Psoas muscle (tissue), 8 donors: Measurements from ENCODE around the gene ERN1. TPM values are rescaled to one million over a fixed set of nuclear protein-coding genes. Genes with fewer than 3 reads are reported as not detected.

Experiments
- ATAC-seq, 4 donors: fragments of 200-7000 bp; cut with Tn5 transposase; one replicate each; pipeline ENCODE4 v1.9.1; 2020; ENCODE audit warnings: moderate library complexity in 3 of 4, mild to moderate bottlenecking in 2 of 4
- DNase-seq, 2 donors: peaks; one replicate each; pipeline ENCODE4 v3.0.0-alpha.2; 2020
- H3K27ac ChIP-seq: fragments of 200-600 bp; one replicate; pipeline ENCODE4 v1.8.0; 2022
- H3K27me3 ChIP-seq, 3 donors: fragments of 200-600 bp in 1 of 3; one replicate each; pipeline versions ENCODE4 v1.6.1 to v1.8.0; 2013 to 2022; ENCODE audit warnings: low read length in 2 of 3, mild to moderate bottlenecking in 2 of 3, moderate library complexity in 1 of 3; ENCODE audit not compliant: insufficient read depth in 3 of 3
- H3K36me3 ChIP-seq, 2 donors: fragments of 200-600 bp in 1 of 2; one replicate each; pipeline versions ENCODE4 v1.6.1 to v1.8.0; 2013 to 2022; ENCODE audit warnings: low read depth in 1 of 2, mild to moderate bottlenecking in 1 of 2, moderate library complexity in 1 of 2; ENCODE audit not compliant: insufficient read depth in 1 of 2
- H3K4me1 ChIP-seq: fragments of 200-600 bp; one replicate; pipeline ENCODE4 v1.8.0; 2022
- H3K4me3 ChIP-seq: fragments of 200-600 bp; one replicate; pipeline ENCODE4 v1.8.0; 2022; ENCODE audit warnings: mild to moderate bottlenecking
- H3K9me3 ChIP-seq: fragments of 200-600 bp; one replicate; pipeline ENCODE4 v1.8.0; 2022
- CTCF ChIP-seq: fragments of 200-600 bp; IDR thresholded peaks from one replicate; pipeline ENCODE4 v1.8.0; 2022; ENCODE audit warnings: antibody characterized with exemption
- WGBS, 3 donors: extraction: QIAGEN DNeasy Blood & Tissue Kit; methylation state at CpG; one replicate each; pipeline versions ENCODE4 v1.1.6 to v1.1.7; 2013; 5-methylcytosine and 5-hydroxymethylcytosine counted together
- intact Hi-C, 2 donors: fragments of 100-400 bp; cut with DNase I; formaldehyde crosslinking; loops; one replicate each; pipeline versions ENCODE4 v1.11.0 to v1.14.2; 2022
- polyA plus RNA-seq, 3 donors: library from polyadenylated mRNA; stranded (reverse); fragments of 200-250 nt; gene quantifications; one replicate each; pipeline ENCODE4 v1.2.3, GENCODE V29; 2013
- total RNA-seq, 4 donors: library from RNA; stranded (reverse); fragmentation: NEBNext Ultra II Directional in 2 of 4; extraction: Animal tissue kit (Norgen Biotek cat#: 25700) in 2 of 4; gene quantifications; one replicate each; pipeline versions ENCODE4 v1.2.1 to v1.2.4, GENCODE V29; 2021 to 2023
- donor health status: healthy with polysubstance abuse.
- donor health status: DM: no; HTN: no; CAD: no; lungs with moderate emphysema.
- donor health status: Bipolar disorder and iron deficiency.
- donor health status: healthy.
- donor health status: DM: yes; HTN: yes; CAD: no.
- donor health status: DM: no; HTN: no; CAD: no.
- donor health status: DM: no; HTN: no; CAD: no.
- donor health status: DM: yes; HTN: yes; CAD: no.

ERN1 gene
- total and polyA plus RNA-seq, 7 donors = 2.8 to 16.6 (median 10.6) TPM

- ATAC-seq (no peak), DNase-seq (no peak)
- Histone ChIP-seq H3K36me3 (no peaks in the 10 kb centered on the region), H3K27me3 (no peaks in the 10 kb centered on the region), H3K4me1 (peaks cover 15% of the 10 kb centered on the region), H3K9me3 (no peaks in the 10 kb centered on the region), H3K27ac (no peak overlapping the region), H3K4me3 (no peak overlapping the region)
- 75 to 83% (median 76%) methylated on average over 12 of the region's 12 CpGs for WGBS, 3 donors
- intact Hi-C loops = no loop called here
- TF ChIP-seq CTCF = no peak
Measured at GRCh38 chr17:64110379-64111152, 19.4 kb downstream of the ERN1 start.

GRCh38 chr17:64109400-64109799, 20.5 kb downstream of the ERN1 start:
- Histone ChIP-seq H3K27me3 (no peaks in the 10 kb centered on the region), H3K4me3 (no peak overlapping the region), H3K36me3 (no peaks in the 10 kb centered on the region), H3K27ac (no peak overlapping the region), H3K4me1 (peaks cover 5% of the 10 kb centered on the region), H3K9me3 (no peaks in the 10 kb centered on the region)
- DNase-seq (no peak), ATAC-seq (no peak)
- intact Hi-C loops = no loop called here
- no peak for TF ChIP-seq CTCF
- WGBS, 3 donors = 94 to 96% (median 95%) methylated on average over 5 of the region's 5 CpGs

DNA sequence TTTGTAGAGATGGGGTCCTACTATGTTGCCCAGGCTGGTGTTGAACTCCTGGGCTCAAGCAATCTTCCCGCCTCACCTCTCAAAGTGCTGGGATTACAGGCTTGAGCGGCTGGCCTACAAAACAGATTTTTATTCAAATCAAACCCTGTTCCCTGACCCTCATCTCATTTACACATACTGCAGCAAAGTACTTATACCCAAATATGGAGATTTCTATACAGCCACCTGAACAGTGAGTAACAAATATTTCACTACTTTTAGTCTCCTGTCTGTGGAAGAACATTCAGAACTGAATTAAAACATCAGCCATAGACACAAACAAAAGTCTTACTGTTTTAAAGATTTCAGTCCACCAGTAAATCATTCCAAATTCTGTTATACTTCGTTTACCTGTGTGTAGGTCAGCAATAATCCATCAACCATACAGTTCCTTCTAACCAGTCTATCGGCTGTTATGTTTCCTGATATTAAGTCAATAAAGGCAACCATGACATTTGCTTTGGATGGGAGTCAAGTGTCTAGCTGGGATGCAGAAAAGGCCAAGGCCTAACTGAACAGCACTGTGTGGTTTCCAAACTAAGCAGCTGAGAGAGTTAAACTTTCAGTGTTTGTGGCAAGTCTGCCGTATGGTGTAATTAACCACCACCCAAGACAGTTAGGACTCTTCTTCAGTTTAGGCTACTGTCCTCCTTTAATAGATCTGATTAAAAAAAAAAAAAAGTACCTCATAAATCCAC, 22.3 kb downstream of the ERN1 start:
- Histone ChIP-seq H3K4me3 (no peak overlapping the region), H3K27me3 (no peaks in the 10 kb centered on the region), H3K36me3 (no peaks in the 10 kb centered on the region), H3K27ac (no peak overlapping the region), H3K4me1 (peaks cover 5% of the 10 kb centered on the region), H3K9me3 (no peaks in the 10 kb centered on the region)
- intact Hi-C loops = no loop called here
- 58 to 79% (median 63%) methylated on average over 5 of the region's 5 CpGs for WGBS, 3 donors
- ATAC-seq (no peak), DNase-seq (no peak)
- no peak for TF ChIP-seq CTCF

DNA sequence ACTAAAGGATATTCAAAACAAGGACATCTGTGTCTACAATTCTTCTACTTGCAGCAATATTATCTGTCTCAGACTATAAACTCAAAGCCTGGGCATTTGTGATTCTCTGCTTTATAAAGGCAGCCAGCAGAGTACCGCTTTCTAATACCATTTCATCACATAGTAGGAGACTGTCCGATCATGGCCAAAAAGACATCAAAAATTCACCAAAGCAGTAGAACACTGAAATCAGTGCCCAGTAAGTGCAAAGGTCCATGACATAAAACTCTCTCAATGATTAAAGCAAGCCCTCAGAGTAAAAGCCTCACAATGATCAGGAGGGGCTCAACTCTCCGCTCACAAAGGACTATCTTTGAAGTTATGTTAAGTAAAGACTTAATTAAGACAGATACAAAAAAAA, 23.0 kb downstream of the ERN1 start:
- Histone ChIP-seq H3K27me3 (no peaks in the 10 kb centered on the region), H3K9me3 (no peaks in the 10 kb centered on the region), H3K36me3 (no peaks in the 10 kb centered on the region), H3K4me1 (peaks cover 5% of the 10 kb centered on the region), H3K4me3 (no peak overlapping the region), H3K27ac (no peak overlapping the region)
- no peak for TF ChIP-seq CTCF
- DNase-seq (no peak), ATAC-seq (no peak)
- intact Hi-C loops = no loop called here
- 91 to 96% (median 94%) methylated on average over 3 of the region's 3 CpGs for WGBS, 3 donors
